H1 (cell line): ENCODE measurements around the gene ALPL.

Experiments used
- EP300 ChIP-seq, 2 experiments: IDR thresholded peaks; 1 replicate in 1 of 2; 2 replicates in 1 of 2; pipeline ENCODE4 v1.6.1; 2011 to 2012; ENCODE audit warnings: low read depth in 2 of 2, low read length in 2 of 2, mild to moderate bottlenecking in 2 of 2, borderline replicate concordance in 1 of 2, inconsistent platforms in 1 of 2, moderate library complexity in 1 of 2
- EZH2 ChIP-seq: fragments of 200-600 bp; sonication (generic); IDR thresholded peaks from 2 replicates; pipeline ENCODE4 v1.7.1; 2012; ENCODE audit warnings: low read depth, mild to moderate bottlenecking, moderate library complexity, low read length, inconsistent platforms; ENCODE audit not compliant: severe bottlenecking
- POLR2AphosphoS5 ChIP-seq: IDR thresholded peaks from 2 replicates; pipeline ENCODE4 v1.6.1; 2011; ENCODE audit warnings: low read depth, low read length
- SP4 ChIP-seq: IDR thresholded peaks from 2 replicates; pipeline ENCODE4 v1.6.1; 2012; ENCODE audit warnings: low read length, inconsistent platforms
- ZNF274 ChIP-seq: IDR thresholded peaks from 2 replicates; pipeline ENCODE4 v1.7.0; 2012; ENCODE audit warnings: low read length, borderline replicate concordance; ENCODE audit errors: extremely low read depth

- TF ChIP-seq POLR2AphosphoS5 (no peak), SP4 (no peak), ZNF274 (no peak), EZH2 (no peak), EP300 (IDR thresholded peaks at IDR 0.05; ENCODE audit: borderline replicate concordance in 1 of 2, low read depth in 2 of 2, low read length in 2 of 2) (no peak)
Measured at GRCh38 chr1:21492356-21492625, 16.9 kb upstream of the ALPL start.
